HG03060 (cell line): ENCODE results near the gene S100A4.
"Not testable (repeated sequence)": the region's sequence is repeated elsewhere in the genome, so short reads cannot be mapped to it uniquely, and the experiment has no call there.

ENCODE experiments used
- ATAC-seq: cut with Tn5 transposase; IDR thresholded peaks from one replicate; pipeline ENCODE4 v1.9.1; 2021; ENCODE audit warnings: low read depth, moderate number of reproducible peaks; ENCODE audit not compliant: unreplicated experiment

Gene S100A4

DNA sequence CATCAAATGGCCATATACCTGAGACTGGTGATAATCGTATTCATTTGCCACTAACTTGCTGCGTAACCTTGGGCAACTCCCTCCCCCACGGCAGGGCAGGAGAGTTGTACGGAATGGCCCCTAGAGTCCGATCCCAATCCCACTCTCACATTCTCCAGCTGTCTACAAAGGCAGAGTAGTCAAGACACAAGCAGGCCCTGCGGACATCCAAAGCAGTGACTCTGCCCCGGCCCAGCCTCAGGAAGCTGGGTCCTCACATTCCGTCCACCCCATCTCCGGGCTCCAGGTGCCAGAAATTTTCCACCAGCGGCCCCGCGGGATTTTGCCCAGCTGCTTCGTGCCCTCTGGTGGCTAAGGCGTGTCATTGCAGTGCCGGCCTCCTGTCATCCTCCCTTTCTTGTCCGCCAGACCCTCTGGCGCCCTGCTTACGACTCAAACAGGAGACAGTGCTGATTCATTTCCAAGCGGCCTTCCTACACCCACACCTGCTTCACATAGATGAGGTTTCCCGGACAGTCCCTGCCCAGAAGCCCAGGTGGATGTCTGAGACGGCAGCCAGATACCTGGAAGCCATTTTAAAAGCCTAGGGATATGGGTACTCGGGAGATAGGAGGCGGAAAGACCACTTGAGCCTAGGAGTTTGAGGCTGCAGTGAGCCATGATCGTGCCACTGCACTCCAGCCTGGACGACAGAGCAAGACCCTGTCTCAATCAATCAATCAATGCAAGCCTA is 22.9 kb upstream of the S100A4 start:
- ATAC-seq: no peak

DNA sequence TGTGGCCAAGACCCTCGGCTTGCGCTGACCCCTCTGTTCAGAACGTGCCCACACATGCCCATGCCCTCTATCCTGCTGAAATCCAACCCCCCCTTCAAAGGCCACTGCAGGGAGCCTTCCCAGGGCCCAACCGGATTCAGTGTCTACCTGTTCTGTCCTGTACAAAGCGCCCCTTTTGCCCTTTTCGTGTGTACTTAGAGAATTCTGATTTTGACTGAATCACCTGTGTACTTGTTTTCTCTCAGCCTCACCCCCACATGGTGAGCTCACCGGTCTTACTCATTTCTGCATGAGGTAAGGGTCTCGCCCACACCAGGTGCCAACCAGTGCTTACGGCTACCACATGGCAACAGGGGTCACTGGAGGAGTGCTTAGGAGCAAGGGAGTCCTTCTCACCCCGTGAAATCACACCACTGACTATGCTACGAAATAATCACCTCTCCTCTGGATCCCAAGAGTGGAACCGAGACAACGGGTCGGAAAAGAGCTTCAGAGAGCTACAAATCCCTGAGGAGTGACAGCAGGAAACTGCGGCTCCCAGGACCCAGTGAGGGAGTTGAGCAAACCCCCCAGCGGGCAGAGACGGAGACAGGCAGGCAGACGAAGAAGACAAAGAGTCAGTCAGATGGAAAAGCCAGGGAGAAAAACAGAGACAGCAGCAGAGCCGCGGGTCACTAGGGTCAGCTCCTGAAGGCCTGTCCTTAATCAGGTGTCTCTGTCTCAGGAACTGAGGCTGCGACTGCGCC is 22.2 kb upstream of the S100A4 start:
- ATAC-seq: no peak

DNA sequence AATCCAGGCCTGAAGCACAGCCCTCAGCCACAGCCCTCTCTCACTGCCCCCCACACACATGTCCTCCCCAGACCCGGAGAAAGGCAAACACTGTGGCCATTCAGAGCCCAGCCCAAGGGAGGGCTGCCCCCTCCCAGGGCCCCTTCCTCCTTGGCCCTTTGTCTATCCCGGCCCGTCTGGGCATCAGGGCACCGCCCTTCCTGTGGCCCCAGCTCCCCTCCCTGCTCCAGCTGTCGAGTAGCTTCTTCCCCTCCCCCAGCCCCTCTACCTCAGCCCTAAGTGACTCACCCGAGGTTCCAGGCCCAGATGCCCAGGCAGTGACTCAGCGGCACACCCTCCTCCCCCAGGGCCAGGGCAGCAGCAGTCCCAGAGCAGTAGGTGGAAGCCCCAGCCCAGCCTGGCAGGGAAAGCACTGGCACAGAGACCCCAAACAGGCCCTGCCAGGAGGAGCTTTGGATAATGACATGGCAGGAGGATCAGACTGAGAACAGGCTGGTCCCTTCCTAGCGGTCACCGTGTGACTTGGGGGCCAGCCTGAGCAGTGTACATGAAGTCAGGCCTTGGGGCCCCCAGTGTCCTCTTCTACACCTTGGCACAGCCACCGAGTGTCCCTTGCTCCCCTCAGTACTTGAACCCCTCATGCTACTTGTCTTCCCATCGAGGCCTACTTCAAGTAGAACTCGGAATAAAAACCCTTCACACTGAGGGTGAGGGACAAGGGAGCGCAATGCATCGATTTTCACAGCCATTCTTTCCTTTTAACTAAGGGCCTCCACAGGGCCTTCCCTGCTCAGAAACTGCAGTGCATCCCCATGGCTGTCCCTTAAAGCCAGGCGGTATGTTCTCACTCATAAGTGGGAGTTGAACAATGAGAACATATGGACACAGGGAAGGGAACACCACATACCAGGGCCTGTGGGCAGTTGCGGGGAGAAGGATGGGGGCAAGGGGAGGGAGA is 21.1 kb upstream of the S100A4 start:
- no peak for ATAC-seq

DNA sequence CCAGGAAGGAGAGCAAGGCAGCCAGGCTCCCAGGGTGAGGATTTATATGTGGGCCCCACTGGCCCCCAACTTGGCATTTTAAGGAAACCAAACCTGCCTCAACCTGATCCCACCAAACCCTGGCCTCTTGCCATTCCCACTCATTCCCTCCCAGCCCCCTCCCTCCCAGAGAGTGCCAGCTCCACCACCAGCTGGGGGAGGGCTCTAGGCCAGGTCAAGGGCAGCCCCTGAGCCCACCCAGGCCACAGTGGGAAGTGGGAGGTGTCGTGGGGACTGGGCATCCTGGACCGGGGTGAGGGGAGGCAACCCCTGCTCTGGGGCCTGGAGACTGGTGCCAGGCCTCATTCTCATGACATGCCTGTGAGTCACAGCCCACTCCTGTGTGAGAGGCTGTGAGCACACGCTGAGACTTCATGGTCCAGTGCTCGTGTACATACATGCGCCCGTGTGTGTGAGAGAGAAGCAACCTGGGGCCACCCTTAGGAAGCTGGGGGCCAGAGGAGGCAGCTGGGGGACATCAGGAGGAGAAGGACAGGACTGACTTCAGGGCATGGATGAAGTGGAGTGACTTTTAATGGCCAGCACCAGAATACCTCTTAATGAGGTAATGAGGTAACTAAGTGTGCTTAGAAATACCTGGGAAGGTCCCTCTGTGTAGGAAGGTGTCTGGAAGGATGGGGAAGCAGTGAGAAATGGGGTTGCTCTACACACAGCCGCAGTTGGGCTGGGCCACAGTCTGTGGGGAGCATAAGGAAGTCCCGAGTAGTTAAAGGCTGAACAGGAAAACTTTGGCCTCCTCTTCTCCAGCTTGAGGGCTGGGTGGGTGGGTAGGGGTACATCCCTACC is 20.1 kb upstream of the S100A4 start, which contains the start of gene S100A2:
TSS of gene S100A2 (minus strand) at position 316 of the 846 bp plus-strand sequence. CDS start 1,967 bp downstream, outside the sequence.
- no peak for ATAC-seq

DNA sequence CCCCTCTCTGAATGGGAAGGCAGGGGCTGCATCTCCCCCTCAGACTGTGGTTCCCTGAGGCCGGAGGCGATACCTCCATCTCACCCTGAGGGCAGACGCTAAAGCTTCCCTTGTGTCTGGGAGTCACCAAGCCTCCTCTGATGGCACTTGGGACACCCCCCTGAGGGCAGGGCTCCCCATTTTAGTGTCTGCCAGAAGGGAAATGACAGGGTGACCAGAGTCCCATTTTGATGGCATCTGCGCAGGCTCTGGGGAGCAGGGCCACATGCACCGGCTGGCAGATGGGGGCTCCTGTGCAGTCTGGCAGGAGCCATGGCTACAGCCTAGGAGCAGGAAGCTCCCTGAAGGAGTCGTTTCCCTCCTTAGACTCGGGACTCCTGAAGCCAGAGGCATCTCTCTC is 18.4 kb upstream of the S100A4 start:
- ATAC-seq: no peak

DNA sequence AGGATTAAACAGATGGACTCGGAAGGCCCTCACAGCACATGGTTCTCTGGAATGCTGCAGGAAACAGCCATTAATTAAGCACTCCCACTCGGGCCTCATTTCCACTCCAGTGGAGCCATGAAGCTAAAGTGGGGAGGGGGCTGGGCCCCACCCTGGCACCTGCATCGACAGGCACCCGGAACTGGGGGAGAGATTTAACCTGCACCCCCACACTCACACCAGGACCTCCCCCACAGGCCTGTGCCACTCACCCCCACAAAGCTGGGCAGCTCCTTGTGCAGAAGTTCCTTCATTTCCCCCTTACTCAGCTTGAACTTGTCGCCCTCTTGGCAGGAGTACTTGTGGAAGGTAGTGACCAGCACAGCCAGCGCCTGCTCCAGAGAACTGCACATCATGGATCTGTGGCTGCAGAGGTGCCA is 17.9 kb upstream of the S100A4 start:
- ATAC-seq: no peak

DNA sequence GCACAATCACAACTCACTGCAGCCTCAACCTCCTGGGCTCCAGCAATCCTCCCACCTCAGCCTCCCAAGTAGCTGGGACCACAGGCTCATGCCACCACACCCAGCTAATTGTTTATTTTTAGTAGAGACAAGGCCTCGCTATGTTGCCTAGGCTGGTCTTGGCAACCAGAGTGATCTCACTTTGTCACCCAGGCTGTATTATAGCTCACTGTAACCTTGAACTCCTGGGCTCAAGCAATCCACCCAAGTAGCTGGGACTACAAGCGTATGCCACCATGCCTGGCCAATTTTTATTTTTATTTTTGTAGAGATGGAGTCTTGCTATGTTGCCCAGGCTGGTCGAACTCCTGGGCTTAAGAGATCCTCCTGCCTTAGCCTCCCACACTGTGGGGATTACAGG is 16.4 kb upstream of the S100A4 start:
- not testable (repeated sequence) for ATAC-seq

DNA sequence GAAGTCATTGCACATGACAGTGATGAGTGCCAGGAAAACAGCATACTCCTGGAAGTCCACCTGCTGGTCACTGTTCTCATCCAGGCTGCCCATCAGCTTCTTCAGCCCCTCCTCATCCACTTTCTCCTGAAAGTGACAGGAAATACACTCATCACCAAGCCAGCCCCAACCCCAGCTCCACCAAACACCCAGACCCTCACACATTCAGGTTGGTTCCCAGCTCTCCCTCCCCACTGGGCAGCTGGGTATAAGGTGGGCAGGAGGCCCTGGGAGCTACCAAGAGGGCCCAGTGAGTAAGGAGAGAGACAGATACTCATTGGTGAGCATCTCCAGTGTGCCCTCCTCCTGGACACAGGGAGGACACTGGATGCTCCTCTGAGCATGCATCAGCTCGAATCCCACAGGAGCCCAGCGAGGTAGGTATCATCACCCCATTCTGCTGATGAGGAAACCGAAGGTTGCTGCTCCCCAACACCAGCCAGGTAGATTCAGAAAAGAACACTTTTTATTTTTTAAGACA is 15.9 kb upstream of the S100A4 start:
- no peak for ATAC-seq

DNA sequence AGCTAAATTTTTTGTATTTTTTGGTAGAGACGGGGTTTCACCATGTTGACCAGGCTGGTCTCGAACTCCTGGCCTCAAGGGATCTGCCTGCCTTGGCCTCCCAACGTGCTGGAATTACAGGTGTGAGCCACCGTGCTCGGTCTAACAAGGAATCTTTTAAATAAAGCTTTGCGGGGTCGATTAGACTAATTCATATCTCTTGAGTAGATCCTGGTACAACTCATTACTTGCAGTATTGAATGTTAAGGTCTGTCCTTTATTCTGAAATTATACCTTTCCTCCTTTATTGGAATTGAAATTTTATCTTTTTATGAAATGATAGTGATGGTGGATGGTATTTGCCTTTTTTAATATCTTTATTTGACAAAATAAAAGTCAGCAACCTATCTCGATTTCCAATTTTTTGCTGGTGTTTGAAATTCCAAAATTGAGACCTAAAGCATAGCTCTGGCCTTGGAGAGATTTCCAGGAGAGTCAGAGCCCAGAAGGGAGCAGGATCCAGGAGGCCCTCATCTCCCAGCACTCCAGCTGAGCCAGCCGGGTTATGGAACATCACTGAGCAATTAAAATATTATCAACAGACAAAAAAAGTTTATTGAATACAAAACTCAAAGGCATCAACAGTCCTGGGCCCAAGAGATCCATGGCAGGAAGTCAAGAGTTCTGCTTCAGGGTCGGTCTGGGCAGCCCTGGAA is 15.3 kb upstream of the S100A4 start:
- no peak for ATAC-seq

DNA sequence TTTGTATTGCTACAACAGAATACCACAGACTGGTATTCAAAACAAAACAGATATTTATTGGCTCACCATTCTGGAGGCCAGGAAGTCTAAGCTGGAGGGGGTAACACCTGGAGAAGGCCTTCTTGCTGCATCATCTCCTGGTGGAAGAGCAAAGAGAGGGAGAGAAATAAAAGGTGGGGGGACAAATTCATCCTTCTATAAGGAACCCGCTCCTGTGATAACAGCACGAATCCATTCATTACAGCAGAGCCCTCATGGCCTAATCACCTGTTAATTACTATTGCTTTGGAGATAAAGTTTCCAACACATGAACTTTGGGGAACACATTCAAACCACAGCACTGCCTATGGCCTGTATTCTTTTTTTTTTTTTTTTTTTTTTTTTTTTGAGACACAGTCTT is 14.6 kb upstream of the S100A4 start:
- ATAC-seq: no peak

DNA sequence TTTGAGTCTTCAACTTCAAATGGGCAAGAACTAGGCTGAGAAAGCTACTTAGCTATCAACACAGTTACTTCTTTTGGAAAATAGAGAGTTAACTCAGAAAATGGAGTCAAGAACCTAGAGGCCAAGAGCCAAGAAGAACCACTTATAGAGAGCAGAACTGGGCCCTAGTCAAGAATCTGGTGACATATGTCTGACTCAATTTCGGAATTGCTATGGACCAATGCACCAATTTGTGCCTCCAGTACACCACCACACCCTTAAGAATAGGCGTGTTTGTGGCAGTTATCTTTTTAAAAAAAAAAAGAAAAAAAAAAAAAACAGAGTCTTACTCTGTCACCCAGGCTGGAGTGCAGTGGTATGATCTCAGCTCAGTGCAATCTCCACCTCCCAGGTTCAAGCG is 12.3 kb upstream of the S100A4 start:
- ATAC-seq: no peak

DNA sequence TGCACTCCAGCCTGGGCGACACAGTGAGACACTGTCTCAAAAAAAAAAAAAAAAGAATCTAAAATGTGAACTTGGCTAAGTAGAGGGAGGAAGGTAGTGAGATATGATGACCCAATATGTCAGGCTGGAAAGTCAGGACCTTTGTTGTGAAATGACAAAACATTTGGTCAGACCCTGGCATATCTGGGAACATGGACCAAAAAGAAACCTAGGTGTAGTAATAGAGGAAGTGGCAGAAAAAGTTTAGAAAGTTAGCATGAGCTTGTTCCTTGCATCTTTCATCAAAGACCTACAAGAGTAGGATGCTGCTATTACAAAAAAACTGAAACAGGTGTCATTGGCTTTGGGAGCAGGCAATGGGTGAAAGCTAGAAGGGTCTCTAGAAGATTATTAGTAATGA is 10.7 kb upstream of the S100A4 start:
- no peak for ATAC-seq

DNA sequence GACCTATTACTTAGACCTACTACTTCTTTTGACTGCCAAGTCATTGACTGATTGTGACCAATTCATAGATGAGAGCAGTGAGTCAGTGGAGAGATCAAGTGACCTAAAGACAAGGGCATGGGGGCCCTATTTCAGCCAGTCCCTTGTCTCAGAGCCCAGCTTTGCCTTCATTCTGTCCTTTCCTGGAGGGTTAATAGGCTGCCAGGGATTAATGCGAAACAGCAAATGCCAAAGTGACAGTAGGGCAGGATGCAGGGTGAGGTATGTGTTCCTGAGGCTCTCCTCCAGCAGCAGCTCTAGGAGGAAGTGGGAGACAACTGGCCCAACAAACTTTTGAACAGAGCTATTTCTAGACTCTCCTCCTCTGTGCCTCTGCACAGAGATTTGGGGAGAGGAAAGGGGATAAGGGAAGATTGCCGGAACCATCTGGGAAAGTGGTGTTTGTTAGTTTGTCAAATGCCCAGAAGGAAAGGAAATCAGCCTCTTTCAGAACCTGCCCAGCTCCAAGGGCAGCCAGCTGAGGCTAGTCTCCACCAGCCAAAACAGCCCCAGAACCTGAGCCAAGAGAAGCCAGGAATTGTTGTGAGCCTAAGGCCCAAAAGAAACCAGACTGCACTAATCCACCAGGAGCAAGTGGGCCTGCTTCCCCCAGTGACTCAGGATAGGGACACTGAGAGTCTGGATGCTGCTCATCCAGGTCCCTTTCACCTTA is 8.4 kb upstream of the S100A4 start:
- no peak for ATAC-seq

DNA sequence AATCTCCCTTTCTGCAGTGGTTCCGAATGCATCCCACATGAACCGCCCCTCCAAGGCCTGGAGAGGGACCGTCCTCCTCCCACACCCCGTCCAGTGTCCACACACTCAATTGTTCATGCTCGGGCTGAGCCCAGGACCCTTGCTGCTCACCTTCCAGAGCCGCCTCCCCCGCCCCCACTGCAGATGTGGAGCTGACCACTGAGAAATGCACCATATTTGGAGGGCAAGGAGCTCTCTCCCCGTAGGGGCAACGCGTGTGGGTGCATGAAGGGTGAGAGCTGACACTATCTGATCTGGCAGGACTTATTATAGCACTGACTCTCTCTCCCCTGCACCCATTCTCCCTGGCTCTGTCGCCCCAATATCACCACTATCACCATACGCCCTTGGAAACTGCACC is 7.5 kb upstream of the S100A4 start:
- ATAC-seq: no peak

DNA sequence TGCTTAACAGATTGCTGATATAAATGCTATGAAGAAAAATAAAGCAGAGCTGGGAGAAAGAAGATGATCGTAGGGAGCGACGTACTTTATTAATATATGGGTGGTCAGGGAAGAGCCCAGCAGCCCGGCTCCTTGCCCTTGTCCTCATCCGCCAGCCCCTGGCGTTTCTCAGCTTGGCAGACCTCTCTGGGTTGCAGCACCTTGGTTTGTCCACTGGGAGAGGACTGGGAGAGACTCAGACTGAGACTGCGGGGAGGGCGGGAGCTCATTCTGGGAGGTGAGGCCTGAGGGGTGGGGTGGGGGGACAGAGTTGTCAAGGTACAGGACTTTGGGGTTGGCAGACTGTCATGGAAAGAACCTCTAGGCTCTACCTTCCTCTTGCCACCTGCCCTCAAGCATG is 6.7 kb upstream of the S100A4 start:
- no peak for ATAC-seq

DNA sequence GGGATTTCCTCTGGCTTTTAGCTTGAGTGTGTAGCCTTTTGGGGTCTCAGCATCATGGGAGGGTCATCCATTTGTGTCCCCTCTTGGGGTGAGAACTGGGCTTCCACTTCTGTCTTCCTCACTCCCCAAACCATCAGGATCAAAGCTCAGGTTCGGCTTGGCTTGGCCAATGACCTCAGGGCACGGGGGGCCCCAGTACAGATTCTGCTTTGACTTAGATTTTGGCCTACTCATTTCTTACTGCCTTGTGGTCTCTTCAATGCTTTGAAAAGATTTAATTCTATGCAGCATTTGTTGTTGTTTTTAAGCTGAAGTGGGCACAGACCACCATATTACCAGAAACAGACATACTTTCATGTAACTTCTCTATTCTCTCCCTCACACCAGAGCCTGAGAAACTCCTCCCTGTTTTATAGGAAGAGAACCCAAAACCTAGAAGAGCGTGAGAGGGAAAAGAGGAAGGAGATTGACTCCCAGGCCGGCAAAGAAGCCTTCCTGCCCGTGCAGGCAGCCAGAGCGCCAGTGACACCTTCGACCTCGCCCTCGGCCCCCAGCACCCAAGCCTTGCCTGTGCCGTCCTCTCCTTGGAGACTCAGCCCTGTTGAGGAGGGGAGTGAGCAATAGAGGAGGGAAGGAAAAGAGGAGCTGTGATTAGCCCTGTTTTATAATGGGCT is 5.4 kb upstream of the S100A4 start:
- no peak for ATAC-seq

DNA sequence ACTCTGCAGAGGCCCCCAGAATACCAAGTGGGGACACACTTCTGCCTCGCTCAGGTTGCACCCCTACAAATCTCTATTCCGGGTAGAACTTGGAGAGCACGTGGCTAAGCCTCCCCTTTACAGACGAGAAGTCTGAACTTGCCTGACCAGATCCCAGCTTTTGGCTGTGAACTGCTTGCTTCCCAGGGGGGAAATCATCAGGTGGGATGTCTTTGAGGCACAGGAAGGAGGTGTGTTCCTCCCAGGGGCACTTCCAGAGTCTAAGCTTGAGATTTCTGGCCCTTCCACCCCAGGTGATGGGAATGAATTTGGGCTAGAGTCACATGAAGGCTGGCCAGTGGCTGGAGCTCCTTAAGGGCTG is 4.8 kb upstream of the S100A4 start:
- no peak for ATAC-seq

DNA sequence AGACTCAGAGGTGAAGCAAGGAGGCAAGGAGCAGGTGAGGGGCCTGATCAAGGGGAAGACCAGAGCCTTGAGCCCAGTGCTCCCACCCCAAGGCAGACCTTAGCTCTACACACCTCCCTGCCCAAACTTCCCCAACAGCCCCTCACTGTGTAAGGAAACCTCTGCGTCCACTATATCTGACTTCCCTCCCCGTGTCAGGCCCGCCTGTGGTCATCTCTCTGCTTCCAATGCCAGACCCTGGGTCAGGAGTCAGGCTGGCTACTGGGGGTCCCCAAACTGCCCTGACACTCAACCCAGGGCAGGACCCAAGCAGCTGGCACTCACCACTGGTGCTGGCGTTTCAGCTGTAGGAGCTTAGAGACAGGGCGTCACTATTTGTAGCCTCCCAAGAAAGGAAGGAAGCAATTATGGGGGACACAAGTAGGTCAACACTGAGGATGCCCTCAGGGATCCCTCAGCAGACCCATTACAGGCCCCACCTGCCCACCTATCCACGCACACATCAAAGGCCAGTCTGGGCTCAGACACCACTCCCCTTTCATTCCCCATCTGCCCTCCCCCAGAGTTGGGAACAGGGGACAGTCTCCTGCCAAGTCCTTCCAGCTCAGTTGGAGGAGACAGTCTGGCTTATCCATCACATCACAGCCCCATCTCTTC is 4.3 kb upstream of the S100A4 start:
- no peak for ATAC-seq
